Measurements from ENCODE around the gene ADAM15. TPM values are rescaled to one million over a fixed set of nuclear protein-coding genes. Genes with fewer than 3 reads are reported as not detected.

The ADAM15 gene
- total and polyA plus RNA-seq, 2 of the 8 experiments (the other 6 are each of a cell fraction or from before 2014, with no cell fraction given): 32.9 to 37.6 TPM

DNA sequence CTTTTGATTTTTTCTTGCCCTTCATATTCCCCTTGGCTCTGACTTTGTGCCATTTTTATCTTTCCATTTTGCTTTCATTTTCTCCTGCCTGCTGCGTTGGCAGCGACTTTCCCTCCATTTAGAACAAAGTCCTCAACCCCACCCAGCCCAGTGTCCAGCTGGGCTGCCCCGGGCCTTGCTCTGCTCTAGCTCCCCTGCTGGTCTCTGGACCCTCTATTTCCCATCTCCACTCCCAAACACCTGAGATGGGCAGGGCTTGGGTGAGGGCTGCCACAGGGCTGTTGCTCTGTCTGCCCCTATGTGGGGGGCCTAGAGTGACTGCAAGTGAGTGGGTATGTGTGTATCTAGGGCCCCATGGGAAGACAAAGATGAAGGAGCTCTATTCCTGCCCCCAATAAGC lies 7.3 kb upstream of the ADAM15 start (continued):
- TF ChIP-seq SP1 (IDR thresholded peaks at IDR 0.05; ENCODE audit: low read depth, low read length): no peak

Measured in H1 (cell line).